Right ventricle myocardium superior (tissue), 1 donor: Measurements from ENCODE around the gene CABP7. TPM values are rescaled to one million over a fixed set of nuclear protein-coding genes. Genes with fewer than 3 reads are reported as not detected.
"Not testable (repeated sequence)": the region's sequence is repeated elsewhere in the genome, so short reads cannot be mapped to it uniquely, and the experiment has no call there.

Source experiments
- ATAC-seq: fragments of 200-7000 bp; cut with Tn5 transposase; one replicate; pipeline ENCODE4 v1.9.1; 2020; ENCODE audit warnings: mild to moderate bottlenecking; ENCODE audit not compliant: poor library complexity
- DNase-seq: peaks from one replicate; pipeline ENCODE4 v3.0.0-alpha.2; 2020
- intact Hi-C: fragments of 100-400 bp; cut with DNase I; formaldehyde crosslinking; loops from one replicate; pipeline ENCODE4 v1.11.2; 2022
- total RNA-seq: library from RNA; stranded (reverse); fragmentation: NEBNext Ultra II Directional; extraction: Animal tissue kit (Norgen Biotek cat#: 25700); gene quantifications from one replicate; pipeline ENCODE4 v1.2.1, GENCODE V29; 2021
- donor health status: DM: no; HTN: yes; CAD: no; lungs with severe emphysema.

The CABP7 gene
- total RNA-seq, 1 donor from 2014 or later: not detected

GRCh38 chr22:29738118-29738815, 18.5 kb downstream of the CABP7 start:
- no peak for DNase-seq
- intact Hi-C loops: no loop called here
- no peak for ATAC-seq

GRCh38 chr22:29739346-29739875, 19.6 kb downstream of the CABP7 start:
- ATAC-seq (no peak), DNase-seq (no peak)
- intact Hi-C loops: no loop called here

- DNase-seq: no peak
- intact Hi-C loops: no loop called here
- no peak for ATAC-seq
These were observed 20.4 kb downstream of the CABP7 start for GRCh38 chr22:29740216-29740615.

- no peak for DNase-seq
These were observed 22.1 kb downstream of the CABP7 start for GRCh38 chr22:29741926-29742325.

GRCh38 chr22:29742326-29742725, 22.5 kb downstream of the CABP7 start:
- DNase-seq (no peak), ATAC-seq (no peak)
- intact Hi-C loops: no loop called here

More at GRCh38 chr22:29741926-29742325, 22.1 kb downstream of the CABP7 start:
- no peak for ATAC-seq
- intact Hi-C loops: no loop called here

GRCh38 chr22:29744902-29745301, 25.1 kb downstream of the CABP7 start:
- ATAC-seq (peak; percentile 20), DNase-seq (peak; percentile 58)
- intact Hi-C loops: no loop called here

GRCh38 chr22:29747832-29748231, 28.0 kb downstream of the CABP7 start:
- ATAC-seq: no peak
- no peak for DNase-seq
- intact Hi-C loops: no loop called here

GRCh38 chr22:29748248-29748893, 28.6 kb downstream of the CABP7 start:
- ATAC-seq (no peak), DNase-seq (no peak)

GRCh38 chr22:29750029-29750428, 30.2 kb downstream of the CABP7 start:
- intact Hi-C loops: no loop called here
- DNase-seq (no peak), ATAC-seq (no peak)

More at GRCh38 chr22:29748248-29748893, 28.6 kb downstream of the CABP7 start:
- intact Hi-C loops: no loop called here

GRCh38 chr22:29750559-29751538, 31.0 kb downstream of the CABP7 start:
- ATAC-seq (peak; percentile 31), DNase-seq (no peak)
- intact Hi-C loops: no loop called here

- no peak for ATAC-seq
- intact Hi-C loops: no loop called here
- no peak for DNase-seq
These were observed 31.9 kb downstream of the CABP7 start for GRCh38 chr22:29751669-29752068.

GRCh38 chr22:29753808-29754657, 34.2 kb downstream of the CABP7 start:
- intact Hi-C loops: no loop called here
- DNase-seq (no peak), ATAC-seq (no peak)

- intact Hi-C loops, DNase-seq, ATAC-seq: not testable (repeated sequence)
These were observed 35.0 kb downstream of the CABP7 start for GRCh38 chr22:29754658-29755395.

- DNase-seq (no peak), ATAC-seq (peak; percentile 62)
- intact Hi-C loops: no loop called here
These were observed 36.1 kb downstream of the CABP7 start for GRCh38 chr22:29755889-29756288.

GRCh38 chr22:29756341-29756740, 36.5 kb downstream of the CABP7 start:
- ATAC-seq (no peak), DNase-seq (no peak)
- intact Hi-C loops: no loop called here

GRCh38 chr22:29757096-29757495, 37.3 kb downstream of the CABP7 start:
- ATAC-seq: no peak
- no peak for DNase-seq
- intact Hi-C loops: no loop called here

- ATAC-seq: no peak
- DNase-seq: no peak
- intact Hi-C loops: no loop called here
These were observed 38.3 kb downstream of the CABP7 start for GRCh38 chr22:29758068-29758622.
